ENCODE measurements around the gene KRTAP5-2.

Gene KRTAP5-2

DNA sequence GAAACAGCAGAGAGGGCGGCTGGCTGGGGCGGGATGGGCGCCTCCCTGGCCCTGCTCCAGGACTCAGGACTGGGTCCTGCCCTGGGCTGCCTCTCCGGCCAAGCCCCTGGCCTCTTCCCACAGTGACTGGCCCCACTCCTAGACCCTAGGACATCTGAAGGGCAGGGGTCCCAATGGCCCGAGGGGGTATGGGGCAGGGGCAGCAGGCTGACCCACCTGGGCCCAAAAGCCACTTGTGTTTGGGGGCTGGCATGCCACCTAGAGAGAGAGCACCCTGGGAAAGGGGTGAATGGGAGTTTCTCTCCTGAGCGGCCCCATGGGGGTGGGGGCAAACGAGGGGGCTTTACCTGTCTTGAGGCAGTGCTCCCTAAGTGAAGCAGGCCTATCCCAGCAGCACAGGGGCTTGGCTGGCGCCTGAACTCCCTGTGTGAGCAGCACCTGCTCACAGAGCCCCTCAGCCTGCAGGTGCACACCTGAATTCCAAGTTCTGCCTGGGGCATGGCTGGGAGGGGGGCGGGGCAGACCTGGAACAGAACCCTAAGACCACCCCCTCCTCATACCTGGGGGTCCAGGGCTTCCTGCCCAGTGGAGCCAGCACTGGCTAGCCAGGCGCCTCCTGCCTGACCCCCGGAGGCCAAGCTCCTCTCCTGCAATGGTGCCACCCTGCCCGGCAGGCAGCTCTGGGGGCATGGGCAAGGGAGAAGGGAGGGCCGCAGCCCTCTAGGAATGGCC, 42.9 kb downstream of the KRTAP5-2 start:
- H3K4me3 ChIP-seq (ENCODE audit: low read length), result no peak overlapping the region
- no peak for DNase-seq (ENCODE audit: low read depth)
- TF ChIP-seq, protein P1, sequence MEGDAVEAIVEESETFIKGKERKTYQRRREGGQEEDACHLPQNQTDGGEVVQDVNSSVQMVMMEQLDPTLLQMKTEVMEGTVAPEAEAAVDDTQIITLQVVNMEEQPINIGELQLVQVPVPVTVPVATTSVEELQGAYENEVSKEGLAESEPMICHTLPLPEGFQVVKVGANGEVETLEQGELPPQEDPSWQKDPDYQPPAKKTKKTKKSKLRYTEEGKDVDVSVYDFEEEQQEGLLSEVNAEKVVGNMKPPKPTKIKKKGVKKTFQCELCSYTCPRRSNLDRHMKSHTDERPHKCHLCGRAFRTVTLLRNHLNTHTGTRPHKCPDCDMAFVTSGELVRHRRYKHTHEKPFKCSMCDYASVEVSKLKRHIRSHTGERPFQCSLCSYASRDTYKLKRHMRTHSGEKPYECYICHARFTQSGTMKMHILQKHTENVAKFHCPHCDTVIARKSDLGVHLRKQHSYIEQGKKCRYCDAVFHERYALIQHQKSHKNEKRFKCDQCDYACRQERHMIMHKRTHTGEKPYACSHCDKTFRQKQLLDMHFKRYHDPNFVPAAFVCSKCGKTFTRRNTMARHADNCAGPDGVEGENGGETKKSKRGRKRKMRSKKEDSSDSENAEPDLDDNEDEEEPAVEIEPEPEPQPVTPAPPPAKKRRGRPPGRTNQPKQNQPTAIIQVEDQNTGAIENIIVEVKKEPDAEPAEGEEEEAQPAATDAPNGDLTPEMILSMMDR (conservative IDR thresholded peaks at IDR 0.05; ENCODE audit: low read depth, low read length), result no peak

DNA sequence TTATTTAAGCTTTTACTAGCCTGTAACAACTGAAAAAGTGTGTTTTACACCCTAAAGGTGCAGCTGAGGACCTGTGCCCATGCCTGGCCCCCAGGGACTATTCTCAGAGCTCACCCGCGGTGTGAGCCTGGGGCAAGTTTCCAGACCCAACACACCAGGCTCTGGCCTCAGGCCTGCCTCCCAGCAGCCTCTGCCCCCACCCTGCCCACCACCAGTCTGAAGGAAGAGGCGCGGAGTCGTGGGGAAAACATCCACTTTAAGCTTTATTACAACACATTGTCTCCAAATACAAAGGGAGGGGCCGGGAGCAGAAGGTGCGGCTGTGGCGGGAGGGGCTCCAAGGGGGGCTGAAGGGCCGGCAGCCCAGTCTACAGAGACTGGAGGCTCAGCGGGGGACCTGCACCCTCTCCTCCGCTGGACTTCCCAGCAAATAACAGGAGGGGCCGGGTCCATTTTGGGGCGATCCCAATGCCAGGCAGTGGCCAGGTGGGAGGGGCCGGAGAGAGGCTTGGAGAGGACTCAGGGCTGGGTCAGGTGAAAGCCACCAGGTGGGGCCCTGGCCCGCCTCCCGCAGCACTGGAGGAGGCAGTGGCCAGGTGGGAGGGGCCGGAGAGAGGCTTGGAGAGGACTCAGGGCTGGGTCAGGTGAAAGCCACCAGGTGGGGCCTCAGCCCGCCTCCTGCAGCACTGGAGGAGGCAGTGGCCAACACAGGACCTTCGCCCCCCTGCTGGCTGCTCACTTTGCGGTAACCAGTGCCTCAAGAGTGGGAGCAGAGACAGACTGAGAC, 44.1 kb downstream of the KRTAP5-2 start:
- DNase-seq (ENCODE audit: low read depth), result no peak
- TF ChIP-seq, protein P1 (conservative IDR thresholded peaks at IDR 0.05; ENCODE audit: low read depth, low read length), result peak; percentile 5
- no peak overlapping the region for H3K4me3 ChIP-seq (ENCODE audit: low read length)

DNA sequence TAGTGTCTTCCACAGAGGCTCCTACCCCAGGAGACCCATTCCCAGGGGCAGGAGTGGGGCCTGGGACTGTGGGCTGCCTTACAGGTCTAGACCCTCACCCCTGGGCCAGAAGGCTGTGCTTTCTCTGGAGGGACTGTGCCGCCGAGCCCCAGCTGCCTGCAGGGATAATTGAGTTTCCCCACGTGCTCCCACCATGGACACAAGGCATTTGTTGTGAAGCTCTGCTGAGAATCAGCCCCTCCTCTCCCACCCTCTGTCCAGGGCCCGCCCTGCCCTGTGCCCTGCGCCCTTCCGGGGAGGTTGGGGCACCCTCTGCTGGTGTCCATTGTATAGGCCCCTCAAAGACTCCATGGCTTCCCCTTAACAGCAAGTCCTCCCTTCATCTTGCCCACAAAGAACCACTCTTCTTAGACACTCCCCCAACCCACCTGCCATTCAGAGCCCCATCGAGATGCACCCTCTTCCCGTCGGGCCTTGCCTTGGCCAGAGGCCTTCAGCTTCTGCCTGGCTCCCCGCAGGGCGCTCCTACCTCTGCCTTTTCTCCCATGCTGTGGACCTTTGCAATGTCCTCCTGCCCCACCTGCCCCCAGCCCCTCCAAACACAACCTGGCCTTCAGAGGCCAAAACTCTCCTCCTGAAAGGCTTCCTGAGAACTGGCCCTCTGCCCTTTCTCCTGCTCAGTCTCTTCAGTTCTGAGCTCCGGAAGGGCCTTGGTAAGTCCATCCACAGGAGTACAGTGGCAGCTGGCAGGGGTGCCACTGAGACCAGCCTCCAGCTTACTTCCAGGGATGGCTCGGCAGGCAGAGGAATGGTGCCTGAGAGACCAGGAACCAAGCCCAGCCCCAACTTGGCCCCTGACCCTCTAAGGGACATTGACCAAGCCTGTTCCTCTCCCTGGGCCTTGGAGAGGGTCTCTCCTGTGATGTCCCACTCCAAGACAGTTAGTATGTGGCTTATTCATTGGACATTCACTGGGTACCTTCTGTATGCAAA, 48.5 kb downstream of the KRTAP5-2 start:
- TF ChIP-seq, protein P1 (conservative IDR thresholded peaks at IDR 0.05; ENCODE audit: low read depth, low read length), result peak; percentile 13
- no peak overlapping the region for H3K4me3 ChIP-seq (ENCODE audit: low read length)
- DNase-seq (ENCODE audit: low read depth), result no peak

DNA sequence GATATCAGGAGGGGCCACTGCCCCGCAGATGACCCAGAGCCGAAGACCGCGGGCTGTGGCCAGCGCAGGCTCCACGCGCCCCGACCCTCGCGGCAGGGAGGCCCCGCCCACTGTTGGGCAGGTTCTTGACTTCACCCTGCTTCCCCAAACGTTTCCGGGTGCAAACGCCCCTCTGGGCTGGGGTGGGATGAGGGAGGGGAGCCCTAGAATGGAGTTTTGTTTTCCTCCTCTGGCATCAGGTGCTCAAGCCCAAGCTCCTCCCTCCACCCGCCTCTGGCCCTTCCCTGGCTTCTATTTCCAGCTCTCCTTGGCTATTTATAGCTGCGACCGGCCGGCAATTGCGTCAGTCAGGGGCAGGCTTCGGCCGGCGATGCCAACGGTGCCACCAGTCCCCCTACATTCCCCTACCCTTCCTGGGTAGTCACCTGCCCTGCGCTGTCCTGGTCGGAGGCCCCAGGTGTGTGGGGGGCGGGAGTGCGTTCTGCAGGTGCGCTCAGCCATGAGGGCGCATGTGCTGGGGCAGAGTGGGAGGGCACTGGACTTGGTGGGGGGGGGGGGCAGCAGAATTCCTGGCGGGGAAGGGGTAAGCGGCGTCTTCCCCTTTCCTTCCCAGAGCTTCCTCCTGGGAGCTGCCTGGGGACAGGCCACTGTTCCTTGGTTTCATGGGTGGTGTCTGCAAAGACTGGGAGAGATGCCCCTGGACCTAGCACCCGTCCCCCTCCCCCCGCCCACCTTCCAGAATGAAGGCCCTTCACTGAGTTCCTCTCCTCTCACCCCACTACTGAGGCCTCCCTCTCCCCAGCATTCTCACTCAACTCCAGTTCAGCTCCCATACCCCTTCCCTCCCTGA, 49.6 kb downstream of the KRTAP5-2 start:
- peak overlapping the region; percentile 29 for H3K4me3 ChIP-seq (ENCODE audit: low read length)
- peak; percentile 62 for DNase-seq (ENCODE audit: low read depth)
- TF ChIP-seq, protein P1 (conservative IDR thresholded peaks at IDR 0.05; ENCODE audit: low read depth, low read length), result no peak

DNA sequence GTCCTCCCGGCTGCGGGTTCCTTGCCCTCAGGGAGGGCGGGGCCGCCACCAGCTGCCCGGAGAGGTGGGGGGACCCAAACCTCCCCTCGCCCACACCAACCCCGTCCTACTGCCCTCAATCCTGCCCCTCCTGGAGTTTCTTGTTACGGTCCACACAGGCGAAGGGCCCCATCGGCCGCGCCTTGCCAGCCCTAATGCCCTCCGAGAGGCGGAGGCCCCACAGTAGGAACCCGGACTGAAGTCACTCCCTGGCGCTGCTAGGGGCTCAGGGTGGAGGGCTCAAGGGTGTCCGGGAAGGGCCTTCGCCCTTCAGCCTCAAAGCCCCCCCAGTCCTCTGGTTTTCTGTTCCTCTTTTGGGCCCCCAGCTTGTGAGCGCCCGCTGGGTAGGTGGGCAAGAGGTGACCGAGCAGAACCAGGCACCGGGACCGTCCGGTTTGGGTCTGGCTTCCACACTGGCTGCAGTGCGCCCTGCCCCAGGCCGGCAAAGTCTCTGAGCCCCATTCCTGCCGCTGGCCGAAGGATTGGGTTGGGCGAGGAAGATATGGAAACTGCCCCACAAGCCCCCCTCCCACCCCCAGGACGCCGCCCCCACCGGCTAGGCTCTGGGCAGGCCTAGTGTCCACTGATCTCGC, 50.5 kb downstream of the KRTAP5-2 start:
- TF ChIP-seq, protein P1 (conservative IDR thresholded peaks at IDR 0.05; ENCODE audit: low read depth, low read length), result no peak
- H3K4me3 ChIP-seq (ENCODE audit: low read length), result no peak overlapping the region
- no peak for DNase-seq (ENCODE audit: low read depth)

All from retinal pigment epithelial cell (primary cell).